Fibroblast of gingiva (primary cell): ENCODE data around the gene USB1.
"Not testable (repeated sequence)": the region's sequence is repeated elsewhere in the genome, so short reads cannot be mapped to it uniquely, and the experiment has no call there.

ENCODE experiments used
- DNase-seq: peaks from one replicate; pipeline ENCODE4 v3.0.0-alpha.2; 2011; ENCODE audit warnings: low read depth

Gene USB1

GRCh38 chr16:57970319-57970718, 30.9 kb upstream of the USB1 start:
- DNase-seq: no peak

DNA sequence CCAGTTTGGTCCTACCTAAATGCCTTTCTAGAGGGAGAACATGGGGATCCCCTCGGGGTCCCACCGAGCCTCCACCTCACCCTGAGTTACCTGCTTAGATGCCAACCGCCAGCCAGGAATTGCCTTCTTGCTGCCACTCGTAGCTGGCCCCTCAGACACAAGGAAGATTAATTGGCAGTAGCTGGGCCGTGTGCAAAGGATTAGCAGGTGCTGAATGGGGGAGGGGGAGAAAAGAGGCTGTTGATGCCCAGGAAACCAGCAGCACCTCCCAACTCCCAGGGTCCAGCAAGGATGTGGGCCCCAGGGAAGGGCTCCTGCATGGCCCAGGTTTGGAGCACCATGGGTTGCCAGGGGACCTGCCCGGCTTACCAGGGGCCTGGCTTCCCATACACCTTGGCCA, 30.2 kb upstream of the USB1 start, which contains the start of gene CNGB1:
Gene CNGB1 (minus strand): TSS at position 159 of the 400 bp plus-strand sequence. CDS start 3,842 bp downstream, outside the sequence.
- DNase-seq: no peak

DNA sequence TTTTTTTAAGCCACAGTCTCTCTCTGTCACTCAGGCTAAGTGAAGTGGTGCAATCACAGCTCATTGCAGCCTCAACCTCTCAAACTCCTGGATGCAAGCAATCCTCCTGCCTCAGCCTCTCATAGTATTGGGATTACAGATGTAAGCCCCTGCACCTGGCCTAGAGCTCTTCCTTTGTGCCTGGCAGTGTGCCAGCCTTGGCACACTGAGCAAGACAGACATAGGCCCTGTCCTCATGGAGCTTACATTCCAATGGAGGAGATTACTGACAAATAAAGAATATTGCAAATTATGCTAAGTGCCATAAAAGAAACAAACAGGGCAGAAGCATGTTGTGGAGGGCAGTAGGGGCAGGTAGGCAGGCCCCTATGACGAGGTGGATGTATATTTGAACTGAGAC, 29.4 kb upstream of the USB1 start:
- DNase-seq: no peak

DNA sequence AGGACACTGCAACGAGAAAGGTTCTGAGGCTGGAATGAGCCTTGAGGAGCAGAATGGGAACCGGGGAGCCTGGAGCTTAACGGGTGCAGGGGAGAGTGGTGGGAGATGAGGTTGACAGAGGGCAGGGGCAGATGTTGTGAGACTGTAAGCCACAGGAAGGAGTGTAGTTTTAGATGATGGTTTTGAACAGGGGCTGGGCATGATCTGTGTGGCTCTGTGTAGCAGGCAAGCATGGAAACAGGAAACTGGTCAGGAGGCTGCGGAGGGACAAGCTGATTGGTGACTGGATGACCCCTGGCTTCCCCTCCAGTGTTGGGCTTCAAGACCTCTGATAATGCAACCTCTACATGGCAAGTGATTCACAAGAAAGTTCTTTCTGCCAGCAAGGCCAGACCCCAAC, 28.9 kb upstream of the USB1 start:
- no peak for DNase-seq

DNA sequence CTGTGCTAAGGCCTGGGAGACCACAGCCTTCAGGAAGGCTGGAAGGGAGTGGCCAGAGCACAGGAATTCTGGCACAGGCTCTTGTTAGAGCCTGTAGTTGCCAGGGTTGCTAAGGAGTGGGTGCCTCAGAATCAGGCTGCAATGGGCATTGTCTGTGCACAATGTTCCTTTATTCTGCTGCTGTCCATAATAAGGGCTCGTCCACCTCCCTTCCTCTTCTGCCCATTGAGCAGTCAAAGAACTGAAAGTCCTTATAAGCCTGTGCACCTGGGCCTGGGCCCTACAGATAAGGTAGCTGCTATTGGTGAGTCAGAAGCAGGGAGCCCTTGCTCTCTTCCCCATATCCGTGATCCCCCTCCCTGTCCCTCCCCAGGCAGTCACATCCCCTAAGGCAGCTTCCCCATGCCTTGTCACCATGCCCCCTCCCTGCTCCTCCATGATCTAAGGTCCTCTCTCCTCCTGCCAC, 24.8 kb upstream of the USB1 start:
- DNase-seq: no peak

- DNase-seq: no peak
These were observed 23.7 kb upstream of the USB1 start for GRCh38 chr16:57977418-57978069.

- not testable (repeated sequence) for DNase-seq
These were observed 23.1 kb upstream of the USB1 start for GRCh38 chr16:57978070-57978465.

DNA sequence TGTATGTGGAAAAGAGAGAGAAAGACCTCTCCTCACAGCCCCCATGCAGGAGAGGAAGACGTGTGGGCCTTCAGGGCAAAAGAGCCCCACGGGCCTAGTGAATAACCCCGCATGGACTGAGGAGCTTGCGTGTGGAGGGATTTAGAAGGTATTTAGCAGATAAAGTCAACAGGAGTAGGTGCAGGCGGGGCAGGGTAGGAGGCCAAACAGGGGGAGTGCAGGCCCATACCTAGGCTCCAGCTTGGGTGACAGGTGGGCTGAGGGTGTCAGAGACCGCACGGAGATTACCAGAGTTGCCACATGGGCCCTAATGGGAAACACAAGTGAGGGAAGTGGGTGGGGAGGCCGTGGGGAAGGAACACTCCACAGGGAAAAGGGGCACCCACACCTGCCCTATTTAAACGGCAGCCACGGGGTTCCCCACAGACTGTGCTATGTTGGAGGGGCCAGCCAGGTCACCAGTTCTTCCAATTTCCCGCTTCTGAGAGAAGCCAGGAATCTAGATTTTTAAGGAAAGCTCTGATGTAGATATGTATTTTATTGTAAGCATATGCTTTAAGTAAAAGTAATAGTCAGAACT, 22.1 kb upstream of the USB1 start:
- no peak for DNase-seq

GRCh38 chr16:57981636-57982035, 19.6 kb upstream of the USB1 start:
- no peak for DNase-seq

GRCh38 chr16:57982385-57982784, 18.8 kb upstream of the USB1 start:
- DNase-seq: no peak

DNA sequence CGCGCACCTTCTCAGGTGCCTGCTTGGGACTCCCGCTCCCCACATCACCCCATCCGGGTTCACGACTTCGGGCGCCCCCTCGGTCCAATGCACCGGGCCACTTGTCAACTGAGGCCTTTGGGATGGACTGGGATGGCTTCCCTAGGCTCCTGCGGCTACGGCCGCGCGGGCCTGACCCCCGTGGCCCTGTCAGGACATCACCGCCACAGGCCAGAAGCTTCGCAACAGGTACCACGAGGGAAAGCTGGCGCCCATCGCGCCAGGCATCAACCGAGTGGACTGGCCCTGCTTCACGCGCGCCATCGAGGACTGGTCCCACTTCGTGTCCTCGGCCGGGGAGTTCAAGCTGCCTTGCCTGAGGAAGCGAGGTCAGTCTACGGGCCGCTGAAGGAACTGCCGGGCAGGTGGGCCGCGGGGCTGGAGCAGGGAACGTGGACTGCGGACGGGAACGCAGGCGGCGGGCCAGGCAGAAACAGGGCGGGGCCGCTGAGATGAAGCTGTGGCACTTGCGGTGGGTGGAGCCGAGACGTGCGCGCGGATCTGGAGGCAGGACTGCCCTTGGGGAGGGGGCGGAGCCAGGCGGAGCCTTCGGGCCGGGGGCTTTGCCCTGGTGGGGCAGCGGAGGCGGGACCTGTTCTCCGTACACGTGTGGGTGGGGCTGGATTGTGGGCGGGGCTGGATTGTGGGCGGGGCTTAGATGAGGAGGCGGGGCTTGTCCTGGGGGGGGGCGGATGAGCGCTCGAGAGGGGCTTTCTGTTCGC, 16.6 kb upstream of the USB1 start:
- DNase-seq: peak; percentile 59

GRCh38 chr16:57985204-57986181, 15.7 kb upstream of the USB1 start:
- DNase-seq: no peak

DNA sequence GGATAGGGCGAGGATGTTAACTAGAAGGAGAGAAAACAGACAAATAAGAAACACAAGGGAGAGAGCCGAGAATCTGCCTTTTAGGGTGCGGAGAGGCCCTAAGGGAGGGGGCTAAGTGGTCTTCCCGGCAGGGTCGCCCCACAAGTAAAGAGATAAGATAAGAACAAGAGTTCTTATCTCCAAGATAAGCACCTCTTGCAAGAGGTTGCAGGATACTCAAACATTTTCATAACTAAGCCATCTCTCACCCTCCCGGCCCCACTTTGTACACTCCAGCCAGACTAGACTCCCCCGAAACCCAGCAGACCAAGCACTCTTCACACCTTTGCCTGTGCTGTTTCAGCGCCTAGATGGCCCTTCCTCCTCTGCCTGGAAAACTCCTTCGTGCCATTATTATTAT, 15.0 kb upstream of the USB1 start:
- DNase-seq: no peak

- no peak for DNase-seq
These were observed 13.6 kb upstream of the USB1 start for GRCh38 chr16:57987441-57988177.

GRCh38 chr16:57988929-57989328, 12.3 kb upstream of the USB1 start:
- no peak for DNase-seq

- DNase-seq: no peak
These were observed 9.6 kb upstream of the USB1 start for GRCh38 chr16:57991551-57992059.

DNA sequence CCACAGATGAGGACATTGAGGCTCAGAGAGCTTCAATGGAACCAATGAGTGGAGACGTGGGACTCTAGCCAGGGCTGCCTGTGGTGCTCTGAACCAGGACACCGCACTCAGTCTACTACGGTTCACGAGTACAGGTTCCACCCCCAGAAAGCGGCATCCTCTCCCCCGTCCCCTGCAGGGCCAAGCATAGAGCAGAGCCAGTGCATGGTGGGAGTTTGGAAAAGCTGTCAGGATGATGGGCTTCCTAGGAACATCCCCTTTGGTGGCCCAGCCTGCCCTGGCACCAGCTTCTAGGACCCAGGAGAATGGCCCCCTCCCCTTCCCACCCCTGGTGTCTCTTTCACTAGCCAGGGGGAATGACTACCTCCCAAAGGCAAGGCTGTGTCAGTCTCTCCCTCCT, 9.1 kb upstream of the USB1 start:
- no peak for DNase-seq

DNA sequence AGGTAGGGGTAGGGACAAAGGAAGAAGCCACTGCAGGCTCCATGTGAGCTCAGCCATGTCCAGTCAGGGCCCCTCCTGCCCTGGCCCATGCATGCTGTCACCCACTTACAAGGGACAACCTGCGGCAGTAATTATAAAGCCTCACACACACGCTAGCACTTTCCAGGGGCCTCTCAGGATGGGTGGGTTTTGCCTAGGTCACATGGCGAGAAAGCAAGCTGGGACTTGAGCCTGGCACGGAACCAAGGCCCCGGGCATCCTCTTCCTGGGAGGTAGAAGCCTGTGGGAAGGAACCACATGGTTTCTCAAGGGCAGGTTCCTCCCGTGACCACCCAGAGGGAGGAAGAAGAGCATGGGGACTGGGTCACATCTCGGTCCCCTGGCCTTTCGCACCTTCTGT, 7.8 kb upstream of the USB1 start:
- no peak for DNase-seq

DNA sequence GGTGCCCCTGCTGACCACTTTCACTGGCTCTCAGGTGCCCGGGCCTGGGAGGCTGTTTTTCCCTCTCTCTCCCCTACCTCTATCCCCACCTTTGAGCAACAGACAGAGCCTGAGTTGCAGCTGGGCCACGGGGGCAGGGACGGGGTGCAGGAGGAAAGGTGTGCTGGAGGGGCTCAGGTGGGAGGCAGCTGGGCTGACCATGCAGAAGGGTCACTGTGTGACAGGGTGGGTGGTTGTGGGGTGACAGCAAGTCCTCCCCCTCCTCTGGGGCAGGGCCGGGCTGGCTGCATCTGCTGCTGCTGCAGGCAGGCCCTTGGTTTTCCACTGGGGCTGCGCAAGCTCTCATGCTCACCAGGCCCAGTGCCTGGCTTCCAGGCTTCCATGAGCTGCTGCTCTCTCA, 7.3 kb upstream of the USB1 start:
- no peak for DNase-seq

- no peak for DNase-seq
These were observed 6.8 kb upstream of the USB1 start for GRCh38 chr16:57994361-57994760.

DNA sequence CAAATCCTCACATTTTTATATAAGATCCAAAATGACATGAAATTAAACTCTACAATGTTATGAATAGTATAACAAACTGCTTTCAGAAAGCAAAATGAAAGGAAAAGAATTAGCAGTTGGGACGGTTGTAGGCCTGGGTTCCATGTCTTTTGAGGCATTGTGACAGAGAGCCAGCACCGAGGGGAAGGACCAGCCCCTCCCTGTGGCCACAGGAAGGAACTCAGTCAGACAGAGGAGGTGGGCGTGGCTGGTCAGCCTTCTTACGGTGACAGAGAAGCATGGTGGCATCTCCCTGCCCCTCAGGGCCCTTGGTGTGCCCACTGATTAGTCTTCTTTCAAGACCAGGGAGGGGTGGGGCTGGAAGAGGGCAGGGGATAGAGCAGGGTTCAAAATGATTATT, 6.4 kb upstream of the USB1 start:
- peak; percentile 29 for DNase-seq
